A549 (cell line): ENCODE data around the gene ARHGAP31. TPM values are rescaled to one million over a fixed set of nuclear protein-coding genes. Genes with fewer than 3 reads are reported as not detected.

ENCODE experiments used
- ATAC-seq, 2 experiments: fragments of 200-7000 bp in 1 of 2; fragments of >200 bp in 1 of 2; cut with Nextera tagmentation in 1 of 2; cut with Tn5 transposase in 1 of 2; 3 replicates each; pipeline versions ENCODE4 v1.8.0 to v1.9.1; 2018 to 2020; ENCODE audit warnings: mild to moderate bottlenecking in 1 of 2, moderate library complexity in 1 of 2
- CTCF ChIA-PET: fragments of 300-600 bp; sonication (Branson Sonifier 250); formaldehyde crosslinking; extraction: SDS; loops from one replicate; lab custom pipeline; 2021; ENCODE audit warnings: antibody characterized with exemption, inconsistent platforms; lab: Yijun Ruan, JAX
- POLR2A ChIA-PET: fragments of 350-600 bp; formaldehyde crosslinking; extraction: SDS; loops from one replicate; lab custom pipeline; 2021; ENCODE audit warnings: antibody characterized with exemption, inconsistent platforms; lab: Yijun Ruan, JAX
- DNase-seq, 2 experiments: peaks; one replicate each; pipeline versions ENCODE4 v3.0.0 to v3.0.0-alpha.2; 2011 to 2016; ENCODE audit warnings: low read depth in 1 of 2, low spot score in 1 of 2
- FAIRE-seq: peaks from 2 replicates; lab custom pipeline; 2011; peaks lifted over from hg19 to GRCh38; lab: Jason Lieb, UNC
- H3K27ac ChIP-seq, 2 experiments: fragments of >200 bp; sonication (Bioruptor Twin); formaldehyde crosslinking; 3 replicates each; pipeline ENCODE4 v1.5.1; 2016 to 2017
- H3K4me1 ChIP-seq: fragments of >200 bp; sonication (Bioruptor Twin); formaldehyde crosslinking; 3 replicates; pipeline ENCODE4 v1.6.1; 2016
- H3K4me2 ChIP-seq: fragments of >200 bp; sonication (Bioruptor Twin); formaldehyde crosslinking; 3 replicates; pipeline ENCODE4 v1.6.1; 2016
- H3K4me3 ChIP-seq: fragments of >200 bp; sonication (Bioruptor Twin); formaldehyde crosslinking; 3 replicates; pipeline ENCODE4 v1.5.1; 2016
- H3K9me3 ChIP-seq: fragments of >200 bp; sonication (Bioruptor Twin); formaldehyde crosslinking; 3 replicates; pipeline ENCODE4 v1.6.1; 2016
- CBX2 ChIP-seq: fragments of 200-600 bp; sonication (generic); IDR thresholded peaks from 2 replicates; pipeline ENCODE4 v1.6.1; 2016; ENCODE audit warnings: low read depth, mild to moderate bottlenecking, borderline replicate concordance
- CEBPB ChIP-seq, 2 experiments: fragments of >200 bp in 1 of 2; sonication (Bioruptor Twin) in 1 of 2; formaldehyde crosslinking in 1 of 2; IDR thresholded peaks; 2 replicates each; pipeline ENCODE4 v1.6.1; 2012 to 2016
- E2F6 ChIP-seq: IDR thresholded peaks from 2 replicates; pipeline ENCODE4 v1.6.1; 2012; ENCODE audit warnings: low read depth, borderline replicate concordance
- EHF ChIP-seq: fragments of 250-450 bp; sonication (Bioruptor Pico); IDR thresholded peaks from 2 replicates; pipeline ENCODE4 v1.5.0; 2020; ENCODE audit warnings: mild to moderate bottlenecking
- EHMT2 ChIP-seq: fragments of 200-600 bp; sonication (generic); IDR thresholded peaks from 2 replicates; pipeline ENCODE4 v1.6.1; 2016; ENCODE audit warnings: antibody characterized with exemption, low read depth, mild to moderate bottlenecking, moderate library complexity
- EP300 ChIP-seq, 2 experiments: fragments of >200 bp; sonication (Bioruptor Twin); formaldehyde crosslinking; IDR thresholded peaks; 2 replicates in 1 of 2; 3 replicates in 1 of 2; pipeline ENCODE4 v1.6.1; 2016 to 2017
- ESRRA ChIP-seq: fragments of 150-350 bp; IDR thresholded peaks from 2 replicates; pipeline ENCODE4 v1.6.1; 2014; ENCODE audit warnings: mild to moderate bottlenecking, low read length, borderline replicate concordance
- FOSB ChIP-seq: fragments of 250-450 bp; sonication (Bioruptor Pico); IDR thresholded peaks from 2 replicates; pipeline ENCODE4 v1.5.0; 2020; ENCODE audit warnings: mild to moderate bottlenecking, moderate library complexity
- GATA3 ChIP-seq: IDR thresholded peaks from 2 replicates; pipeline ENCODE4 v1.6.1; 2012; ENCODE audit warnings: borderline replicate concordance
- HOXB13 ChIP-seq: fragments of 250-450 bp; sonication (Bioruptor Pico); IDR thresholded peaks from 2 replicates; pipeline ENCODE4 v1.5.0; 2020; ENCODE audit warnings: low read depth, mild to moderate bottlenecking, moderate library complexity
- JUNB ChIP-seq: fragments of >200 bp; sonication (Bioruptor Twin); formaldehyde crosslinking; IDR thresholded peaks from 2 replicates; pipeline ENCODE4 v1.6.1; 2016
- KDM5A ChIP-seq: fragments of 200-600 bp; sonication (generic); IDR thresholded peaks from 2 replicates; pipeline ENCODE4 v1.6.1; 2016; ENCODE audit warnings: antibody characterized with exemption, mild to moderate bottlenecking
- MAFK ChIP-seq: fragments of 450-650 bp; IDR thresholded peaks from 2 replicates; pipeline ENCODE4 v1.6.1; 2014; ENCODE audit not compliant: partially characterized antibody
- MYC ChIP-seq: IDR thresholded peaks from 2 replicates; pipeline ENCODE4 v1.6.1; 2012; ENCODE audit warnings: mild to moderate bottlenecking, inconsistent platforms, low read length, improper control_type of control experiment, borderline replicate concordance
- POLR2A ChIP-seq: IDR thresholded peaks from 2 replicates; pipeline ENCODE4 v1.6.1; 2012; ENCODE audit warnings: mild to moderate bottlenecking, low read length
- RAD21 ChIP-seq, 2 experiments: fragments of >200 bp in 1 of 2; sonication (Bioruptor Twin) in 1 of 2; formaldehyde crosslinking in 1 of 2; IDR thresholded peaks in 1 of 2; conservative IDR thresholded peaks in 1 of 2; 2 replicates in 1 of 2; 3 replicates in 1 of 2; pipeline ENCODE4 v1.6.1; 2012 to 2018; ENCODE audit warnings: inconsistent platforms in 1 of 2
- REST ChIP-seq: fragments of 200-600 bp; sonication (generic); IDR thresholded peaks from 2 replicates; pipeline ENCODE4 v1.6.1; 2016; ENCODE audit warnings: antibody characterized with exemption, mild to moderate bottlenecking, moderate library complexity
- SREBF2 ChIP-seq: fragments of 450-650 bp; IDR thresholded peaks from 2 replicates; pipeline ENCODE4 v1.6.1; 2014; ENCODE audit warnings: mild to moderate bottlenecking, moderate library complexity
- ZNF302 ChIP-seq: fragments of 250-450 bp; sonication (Bioruptor Pico); IDR thresholded peaks from 2 replicates; pipeline ENCODE4 v1.9.0; 2021; ENCODE audit warnings: inconsistent platforms, mild to moderate bottlenecking, moderate library complexity
- ZSCAN20 ChIP-seq: fragments of 250-450 bp; sonication (Bioruptor Pico); IDR thresholded peaks from 2 replicates; pipeline ENCODE4 v1.8.0; 2022; ENCODE audit warnings: mild to moderate bottlenecking, moderate library complexity
- WGBS: methylation state at CpG from one replicate; pipeline ENCODE4 v1.1.6; 2017; ENCODE audit errors: missing lambda C conversion rate; 5-methylcytosine and 5-hydroxymethylcytosine counted together
- polyA plus RNA-seq, 4 experiments: library from polyadenylated mRNA; depleted of rRNA in 3 of 4; stranded (reverse); fragments of >200 nt; fragmentation: RNase III in 1 of 4; extraction: RNeasy Plus Mini Kit Qiagen cat#74134 plus additional on column Dnase treatment in 1 of 4; gene quantifications; 2 replicates in 3 of 4; 3 replicates in 1 of 4; pipeline ENCODE4 v1.2.3, GENCODE V29; 2011 to 2017
- TF ChIP-seq, protein P1 (sequence below): fragments of 450-650 bp; IDR thresholded peaks from 2 replicates; pipeline ENCODE4 v1.6.1; 2014; ENCODE audit warnings: antibody characterized with exemption

ARHGAP31 gene
- polyA plus RNA-seq, 2 of the 4 experiments (the other 2 are of a cell fraction), result 0.93 to 1.3 TPM

DNA sequence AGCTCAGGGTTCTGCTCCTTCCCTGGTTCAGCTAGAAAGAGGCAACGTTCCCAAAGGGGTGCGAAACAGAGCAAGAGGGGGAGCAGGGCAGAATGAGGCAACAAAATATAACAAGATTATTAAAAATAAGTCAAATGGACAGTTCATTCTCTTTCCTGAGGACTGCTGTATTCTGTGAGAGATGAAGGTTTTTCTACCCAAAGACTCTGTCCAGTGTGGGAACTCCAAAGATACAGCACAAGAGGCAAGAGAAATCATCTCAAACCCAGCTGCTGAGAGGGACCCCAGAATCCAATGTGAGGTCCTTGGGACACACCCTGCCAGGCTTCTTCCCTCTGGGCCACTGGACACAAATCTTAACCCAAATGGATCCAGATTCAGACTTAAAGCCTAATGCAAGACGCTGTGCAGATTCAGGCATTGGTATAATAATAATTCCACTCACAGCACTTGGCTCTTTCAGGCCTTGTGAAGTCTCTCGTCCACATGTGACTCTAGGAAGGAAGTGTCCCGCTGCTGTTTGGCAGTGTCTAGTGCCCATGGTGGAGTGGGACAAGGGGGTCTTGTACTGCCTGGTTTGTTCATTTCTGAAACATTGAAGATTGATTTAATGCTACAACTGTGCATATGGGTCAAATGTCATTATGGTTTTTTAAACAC, 14.5 kb upstream of the ARHGAP31 start:
- ChIA-PET POLR2A (no interaction called here), CTCF (no interaction called here)
- no peak overlapping the region for H3K4me3 ChIP-seq
- no peaks in the 10 kb centered on the region for H3K4me1 ChIP-seq
- FAIRE-seq (no peak), DNase-seq (no peak)
- H3K4me2 ChIP-seq, result no peak overlapping the region
- H3K27ac ChIP-seq, result no peak overlapping the region
- TF ChIP-seq POLR2A (no peak), CEBPB (IDR thresholded peaks at IDR 0.05) (no peak), KDM5A (no peak), JUNB (no peak), FOSB (no peak), SREBF2 (no peak), MYC (no peak), CBX2 (no peak), ESRRA (no peak), GATA3 (no peak), ZNF302 (CRISPR knock-in tag) (no peak), EHMT2 (no peak), RAD21 (conservative IDR thresholded peaks at IDR 0.05 in 1 of 2, IDR thresholded peaks at IDR 0.05 in 1 of 2) (no peak)
- TF ChIP-seq, protein P1, sequence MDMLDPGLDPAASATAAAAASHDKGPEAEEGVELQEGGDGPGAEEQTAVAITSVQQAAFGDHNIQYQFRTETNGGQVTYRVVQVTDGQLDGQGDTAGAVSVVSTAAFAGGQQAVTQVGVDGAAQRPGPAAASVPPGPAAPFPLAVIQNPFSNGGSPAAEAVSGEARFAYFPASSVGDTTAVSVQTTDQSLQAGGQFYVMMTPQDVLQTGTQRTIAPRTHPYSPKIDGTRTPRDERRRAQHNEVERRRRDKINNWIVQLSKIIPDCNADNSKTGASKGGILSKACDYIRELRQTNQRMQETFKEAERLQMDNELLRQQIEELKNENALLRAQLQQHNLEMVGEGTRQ, result no peak
- TF ChIP-seq, all 56 proteins: peak for 0
- WGBS, result 80% methylated on average over 5 of the region's 5 CpGs
- H3K9me3 ChIP-seq, result peaks cover 17% of the 10 kb centered on the region
- no peak for ATAC-seq

DNA sequence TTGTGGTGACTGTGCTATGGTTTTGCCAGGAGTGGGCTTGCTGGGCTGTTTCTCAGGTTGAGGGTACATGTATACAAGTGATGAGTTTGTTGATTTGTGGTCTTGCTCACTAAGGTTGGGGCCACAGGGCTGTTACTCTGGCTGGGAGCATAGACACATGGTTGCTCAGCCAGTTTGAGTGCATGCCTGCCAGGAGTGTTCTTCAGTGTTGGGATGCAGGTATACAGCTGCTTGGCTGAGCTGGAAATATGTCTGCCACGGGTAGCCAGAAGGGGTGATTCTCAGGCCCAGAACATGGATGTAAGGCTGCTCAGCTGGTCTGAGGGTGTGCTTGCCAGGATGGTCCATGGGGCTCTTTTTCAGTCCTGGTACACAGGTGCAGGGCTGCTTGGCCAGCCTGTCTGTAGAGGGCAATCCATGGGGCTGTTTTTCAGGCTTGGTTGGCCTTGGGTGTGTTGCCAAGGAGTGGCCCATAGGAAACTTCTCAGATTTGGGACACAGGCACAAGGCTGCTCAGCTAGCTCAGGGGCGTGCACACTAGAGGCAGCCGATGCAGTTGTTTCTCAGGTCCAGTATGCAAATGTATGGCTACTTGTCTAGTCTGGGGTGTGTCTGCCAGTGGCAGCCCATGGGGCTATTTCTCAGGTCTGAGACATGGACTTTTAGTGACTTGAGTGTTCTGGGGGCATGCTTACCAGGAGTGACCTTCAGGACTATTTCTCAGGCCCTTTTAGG, 5.3 kb upstream of the ARHGAP31 start:
- ATAC-seq (no peak), FAIRE-seq (no peak), DNase-seq (no peak)
- H3K27ac ChIP-seq, result no peak overlapping the region
- H3K9me3 ChIP-seq, result peaks cover 28% of the 10 kb centered on the region
- TF ChIP-seq E2F6 (no peak), HOXB13 (no peak), CEBPB (IDR thresholded peaks at IDR 0.05) (no peak), ZSCAN20 (CRISPR knock-in tag) (no peak), REST (no peak), MAFK (no peak), EP300 (IDR thresholded peaks at IDR 0.05) (no peak), ZNF302 (CRISPR knock-in tag) (no peak), EHF (no peak)
- H3K4me3 ChIP-seq, result no peak overlapping the region
- ChIA-PET POLR2A (no interaction called here), CTCF (interaction anchor here (1.1 to 9.6 kb wide), 3 partner anchors 10 to 48 kb away, joined by 3 to 59 read pairs (median 4); no protein-coding TSS in a partner anchor)
- WGBS, result 46% methylated on average over 3 of the region's 3 CpGs
- H3K4me1 ChIP-seq, result peaks cover 7% of the 10 kb centered on the region
- H3K4me2 ChIP-seq, result no peak overlapping the region
